ENCODE measurements around the gene NSUN2.

GRCh38 chr5:6584727-6585126 lies 48.1 kb downstream of the NSUN2 start:
- TF ChIP-seq CTCF (IDR thresholded peaks at IDR 0.05): no peak
- no peak for TF ChIP-seq POLR2A (IDR thresholded peaks at IDR 0.05)

All from ovary (tissue), 3 donors.